NCI-H226 (cell line): ENCODE results near the gene ZNRF4.
"Not testable (repeated sequence)": the region's sequence is repeated elsewhere in the genome, so short reads cannot be mapped to it uniquely, and the experiment has no call there.

ENCODE experiments used
- DNase-seq: peaks from one replicate; pipeline ENCODE4 v3.0.0-alpha.2; 2015

Gene ZNRF4, protein sequence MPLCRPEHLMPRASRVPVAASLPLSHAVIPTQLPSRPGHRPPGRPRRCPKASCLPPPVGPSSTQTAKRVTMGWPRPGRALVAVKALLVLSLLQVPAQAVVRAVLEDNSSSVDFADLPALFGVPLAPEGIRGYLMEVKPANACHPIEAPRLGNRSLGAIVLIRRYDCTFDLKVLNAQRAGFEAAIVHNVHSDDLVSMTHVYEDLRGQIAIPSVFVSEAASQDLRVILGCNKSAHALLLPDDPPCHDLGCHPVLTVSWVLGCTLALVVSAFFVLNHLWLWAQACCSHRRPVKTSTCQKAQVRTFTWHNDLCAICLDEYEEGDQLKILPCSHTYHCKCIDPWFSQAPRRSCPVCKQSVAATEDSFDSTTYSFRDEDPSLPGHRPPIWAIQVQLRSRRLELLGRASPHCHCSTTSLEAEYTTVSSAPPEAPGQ

DNA sequence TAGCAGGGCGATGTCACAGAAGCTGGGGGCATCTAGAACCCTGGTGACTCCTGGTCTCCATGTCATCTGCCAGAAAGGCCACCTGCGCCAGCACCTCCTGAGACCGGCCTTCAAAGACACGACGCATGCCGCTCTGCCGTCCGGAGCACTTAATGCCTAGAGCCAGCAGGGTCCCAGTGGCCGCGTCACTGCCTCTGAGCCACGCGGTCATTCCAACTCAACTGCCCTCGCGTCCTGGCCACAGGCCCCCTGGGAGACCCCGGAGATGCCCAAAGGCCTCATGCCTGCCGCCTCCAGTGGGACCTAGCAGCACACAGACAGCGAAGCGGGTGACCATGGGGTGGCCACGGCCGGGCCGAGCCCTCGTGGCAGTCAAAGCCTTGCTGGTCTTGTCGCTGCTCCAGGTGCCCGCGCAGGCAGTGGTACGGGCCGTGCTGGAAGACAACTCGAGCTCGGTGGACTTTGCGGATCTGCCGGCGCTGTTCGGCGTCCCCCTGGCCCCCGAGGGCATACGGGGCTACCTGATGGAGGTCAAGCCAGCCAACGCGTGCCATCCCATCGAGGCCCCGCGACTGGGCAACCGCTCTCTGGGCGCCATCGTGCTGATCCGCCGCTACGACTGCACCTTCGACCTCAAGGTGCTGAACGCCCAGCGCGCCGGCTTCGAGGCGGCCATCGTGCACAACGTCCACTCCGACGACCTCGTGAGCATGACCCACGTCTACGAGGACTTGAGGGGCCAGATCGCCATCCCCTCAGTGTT is at the start of gene ZNRF4:
Gene ZNRF4 (plus strand): TSS at position 51 of the 763 bp plus-strand sequence. CDS start 75 bp downstream, at position 126.
- no peak for DNase-seq

DNA sequence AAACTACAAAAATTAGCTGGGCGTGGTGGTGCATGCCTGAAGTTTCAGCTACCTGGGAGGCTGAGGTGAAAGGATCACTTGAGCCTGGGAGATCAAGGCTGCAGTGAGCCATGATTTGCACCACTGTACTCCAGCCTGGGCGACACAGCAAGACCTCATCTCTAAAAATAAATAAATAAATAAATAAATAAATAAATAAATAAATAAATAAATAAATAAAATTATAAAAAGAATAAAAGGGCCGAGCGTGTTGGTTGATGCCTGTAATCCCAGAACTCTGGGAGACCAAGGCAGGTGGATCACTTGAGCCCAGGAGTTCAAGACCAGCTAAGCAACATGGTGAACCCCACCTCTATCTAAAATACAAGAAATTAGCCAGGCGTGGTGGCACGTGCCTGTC is 49.0 kb upstream of the ZNRF4 start:
- DNase-seq = not testable (repeated sequence)

DNA sequence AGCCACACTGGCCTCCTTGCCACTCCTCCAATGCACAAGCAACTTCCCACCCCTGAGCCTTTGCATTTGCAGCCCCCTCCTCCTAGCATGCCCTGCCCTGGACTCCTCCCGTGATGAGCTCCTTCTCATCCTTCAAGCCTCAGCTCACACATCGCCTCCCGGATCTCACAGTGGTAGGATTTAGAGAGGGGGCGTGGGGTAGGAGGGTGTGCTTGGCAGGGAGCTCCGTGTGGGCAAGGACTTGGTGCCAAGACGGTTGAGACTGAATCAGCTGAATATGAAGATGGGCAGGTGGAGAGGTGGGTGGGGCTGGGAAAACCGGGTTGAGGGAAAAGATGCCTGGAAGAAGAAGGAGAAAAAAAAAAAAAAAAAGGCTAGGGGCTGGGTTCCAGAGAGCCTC is 48.4 kb upstream of the ZNRF4 start:
- DNase-seq = no peak

DNA sequence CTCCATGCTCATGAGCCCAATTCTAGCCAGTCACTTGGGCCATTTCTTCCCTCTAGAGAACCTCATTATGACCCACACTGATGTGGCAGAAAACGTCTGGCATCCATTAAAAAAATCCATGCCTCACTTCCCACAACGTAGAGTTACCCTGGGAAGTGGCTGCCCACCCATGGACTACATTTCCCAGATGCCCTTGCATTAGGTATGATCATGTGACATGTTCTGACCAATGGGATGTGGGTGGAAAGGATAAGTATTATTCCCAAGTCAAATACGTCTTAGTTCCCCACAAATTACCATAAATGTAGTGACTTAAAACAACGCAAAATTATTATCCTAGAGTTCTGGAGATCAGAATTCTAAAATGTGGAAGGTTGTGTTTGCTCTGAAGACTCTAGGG is 47.9 kb upstream of the ZNRF4 start:
- DNase-seq = peak; percentile 10

DNA sequence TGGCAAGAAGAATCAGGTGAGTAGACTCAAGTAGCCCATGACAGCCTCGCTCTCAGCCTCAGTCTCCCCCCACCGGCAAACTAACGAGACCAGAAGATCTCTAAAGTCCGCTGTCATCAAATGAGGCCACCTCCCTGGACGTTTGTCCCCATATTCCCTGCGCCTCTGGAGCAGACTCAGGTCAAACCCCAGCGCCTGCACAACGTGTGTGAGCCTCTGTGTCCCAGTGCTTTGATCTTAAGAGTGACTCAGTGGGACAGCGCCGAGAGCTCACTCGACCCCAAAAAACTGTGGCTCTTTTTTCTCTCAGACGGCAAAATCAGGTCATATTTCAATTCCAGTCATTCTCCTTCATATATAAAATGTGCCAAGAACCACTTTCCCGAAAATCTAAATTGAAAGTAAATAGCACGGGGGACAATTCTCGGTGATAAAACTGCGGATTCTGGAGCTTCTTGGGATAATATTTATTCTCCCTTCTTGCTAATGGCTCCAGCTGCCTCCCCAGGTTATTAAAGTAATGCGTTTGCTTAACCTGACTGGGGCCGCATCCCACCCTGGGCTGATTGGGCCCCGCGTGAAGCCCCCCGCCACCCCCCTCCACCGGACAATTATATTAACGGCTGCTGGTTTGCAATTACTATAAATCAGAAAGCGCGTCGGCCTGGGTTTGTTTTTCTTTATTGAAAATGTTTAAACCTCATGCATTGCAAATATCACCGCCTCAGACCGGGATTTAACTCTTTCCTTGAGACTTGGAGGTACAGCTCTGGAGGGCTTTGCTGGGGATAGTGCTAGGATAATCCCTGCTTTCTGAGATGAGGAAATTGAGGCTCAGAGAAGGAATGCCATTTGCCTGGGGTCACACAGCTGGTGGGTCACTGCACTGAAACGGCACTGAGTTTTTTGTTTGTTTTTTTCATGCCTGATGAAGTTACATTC is 37.5 kb upstream of the ZNRF4 start:
- DNase-seq = no peak

DNA sequence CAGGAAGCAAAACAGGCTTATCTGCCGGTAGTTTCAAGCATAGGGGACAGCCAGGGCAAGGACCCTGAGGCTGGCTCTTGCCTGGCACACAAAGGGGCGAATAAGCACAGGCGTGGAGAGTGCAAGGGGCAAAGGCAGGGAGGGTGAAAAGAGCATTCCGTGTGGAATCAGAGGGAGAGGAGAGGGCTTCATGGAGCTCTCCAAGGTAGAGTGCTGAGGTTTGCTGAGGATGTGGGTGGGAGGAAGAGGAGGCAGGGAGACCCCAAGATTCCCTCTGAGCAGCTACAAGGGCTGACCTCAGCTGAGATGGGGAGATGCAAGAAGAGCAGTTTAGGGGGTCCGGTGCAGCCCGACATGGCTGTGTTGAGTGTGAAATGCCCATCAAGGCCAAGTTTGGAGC is 36.5 kb upstream of the ZNRF4 start:
- DNase-seq = no peak

DNA sequence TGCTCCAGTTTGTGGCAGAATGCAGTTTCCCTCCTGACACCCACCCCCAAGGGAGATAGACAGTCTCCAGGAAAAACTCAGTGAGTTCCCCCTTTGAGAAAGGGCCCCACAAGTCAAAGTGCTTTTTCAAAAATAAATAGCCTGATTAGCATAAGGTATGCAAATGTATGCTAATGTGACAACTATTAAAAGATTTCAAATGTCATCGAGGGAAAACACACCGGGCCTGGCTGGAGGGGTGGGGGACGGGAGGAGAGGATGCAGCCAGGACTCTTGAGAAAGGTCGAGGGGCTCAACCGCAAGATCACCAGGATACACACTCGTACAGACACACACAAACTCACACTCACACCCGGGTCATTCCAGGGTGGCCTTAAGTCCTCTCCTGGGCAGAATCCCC is 34.3 kb upstream of the ZNRF4 start:
- no peak for DNase-seq

DNA sequence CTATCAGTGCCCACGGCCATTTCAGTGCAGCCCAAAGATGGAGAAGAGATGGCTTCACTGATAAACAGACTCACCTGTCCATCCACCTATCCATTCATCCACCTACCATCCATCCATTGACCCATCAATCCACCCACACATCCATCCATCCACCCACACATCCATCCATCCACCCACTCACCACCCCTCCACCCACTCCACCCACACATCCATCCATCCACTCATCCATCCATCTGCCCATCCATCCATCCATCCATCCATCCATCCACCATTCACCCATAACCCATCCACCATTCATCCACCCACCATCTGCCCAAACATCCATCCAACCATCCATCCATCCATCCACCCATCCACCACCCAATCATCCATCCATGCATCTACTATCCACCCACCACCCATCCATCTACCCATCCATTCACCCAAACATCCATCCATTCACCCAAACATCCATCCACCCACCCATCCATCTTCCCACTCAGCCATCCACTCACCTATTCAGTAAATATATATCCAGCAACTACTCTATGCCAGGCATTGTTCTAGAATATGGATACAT is 31.6 kb upstream of the ZNRF4 start:
- no peak for DNase-seq

DNA sequence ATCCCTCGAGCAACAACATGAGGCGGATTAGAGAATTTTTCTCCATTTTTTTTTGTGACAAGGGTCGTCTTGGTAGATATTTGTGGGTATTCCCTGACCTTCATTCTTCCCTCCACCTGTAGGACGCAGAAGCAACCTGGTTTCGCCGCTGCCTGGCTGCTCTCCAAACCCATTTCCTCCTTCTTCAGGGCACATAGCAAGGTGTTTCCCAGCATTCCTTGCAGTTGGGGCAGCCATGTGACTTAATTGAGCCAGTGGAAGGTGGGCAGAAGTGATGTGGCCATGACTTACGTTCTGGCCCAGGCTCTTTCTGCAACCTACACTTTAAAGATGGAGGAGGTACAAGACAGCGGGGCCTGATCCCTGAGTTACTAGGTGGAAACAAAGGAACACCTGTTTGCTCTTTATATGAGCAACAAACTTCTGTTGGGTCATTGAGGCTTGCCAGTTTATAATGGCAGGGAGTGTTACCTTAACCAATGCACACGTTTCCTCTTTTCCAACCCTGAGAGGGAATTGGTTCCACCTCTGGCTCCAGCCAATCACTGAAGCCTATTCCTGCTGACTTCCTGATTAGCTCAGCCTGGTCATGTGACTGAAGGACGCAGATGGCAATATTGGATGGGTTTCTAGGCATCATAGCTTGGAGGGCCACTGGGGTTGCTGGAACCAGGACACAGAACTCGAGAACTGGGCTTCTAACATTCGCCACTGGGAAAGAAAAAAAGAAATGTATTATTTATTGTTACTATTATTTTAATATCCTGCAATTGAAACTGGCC is 30.8 kb upstream of the ZNRF4 start:
- DNase-seq = no peak

DNA sequence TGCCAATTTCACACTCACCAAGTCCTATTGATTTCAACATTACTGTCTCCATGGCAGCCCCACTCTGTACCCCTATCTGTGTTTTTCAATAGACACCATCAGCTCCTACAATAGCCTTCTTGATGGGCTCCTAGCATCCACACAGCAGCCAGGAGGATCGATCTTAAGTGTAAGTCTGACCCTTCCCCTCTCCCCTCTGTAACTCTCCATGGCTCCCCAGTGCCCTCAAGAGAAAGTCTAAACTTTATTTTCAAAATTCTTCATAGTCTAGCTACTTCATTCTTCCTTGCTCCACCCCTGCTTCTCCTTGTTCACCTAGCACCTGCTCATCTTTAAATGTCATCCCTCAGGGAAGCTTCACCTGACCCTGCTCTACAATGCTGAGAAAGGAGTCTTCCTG is 30.0 kb upstream of the ZNRF4 start:
- DNase-seq = no peak

DNA sequence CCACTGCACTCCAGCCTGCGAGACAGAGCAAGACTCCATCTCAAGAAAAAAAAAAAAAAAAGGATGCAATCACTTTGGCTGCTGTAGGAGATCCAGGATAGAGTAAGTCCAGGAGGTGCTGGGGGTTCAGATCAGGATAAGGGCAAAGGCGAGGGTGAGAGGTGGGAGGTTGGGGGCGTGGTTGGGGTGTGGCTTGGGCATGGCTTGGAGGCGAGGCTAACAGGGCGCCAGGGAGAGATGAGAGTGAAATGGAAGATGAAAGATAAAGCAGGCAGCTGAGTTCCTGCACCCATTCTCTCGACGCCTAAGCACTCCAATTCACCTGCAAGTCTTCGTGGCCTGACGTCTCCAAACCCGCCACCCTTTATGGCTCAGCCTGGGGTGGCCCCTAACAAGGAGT is 25.0 kb upstream of the ZNRF4 start:
- DNase-seq = no peak

DNA sequence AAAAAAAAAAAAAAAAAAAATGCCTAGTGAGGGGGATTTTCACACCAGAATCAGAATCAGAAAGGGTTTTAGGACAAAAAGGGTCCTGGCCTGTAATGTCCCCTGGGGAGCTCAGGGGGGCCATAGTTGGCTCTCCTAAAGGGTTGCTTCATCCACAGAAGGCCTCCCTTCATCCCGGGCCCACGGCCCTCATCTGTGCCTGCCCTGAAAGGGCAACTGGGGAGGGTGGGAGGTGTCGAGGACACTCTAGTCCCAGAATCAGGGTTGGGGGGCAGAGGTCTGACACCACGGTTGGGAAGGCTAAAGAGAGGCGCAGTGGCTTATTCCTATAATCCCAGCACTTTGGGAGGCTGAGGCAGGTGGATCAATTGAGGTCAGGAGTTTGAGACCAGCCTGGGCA is 22.5 kb upstream of the ZNRF4 start:
- DNase-seq = no peak

DNA sequence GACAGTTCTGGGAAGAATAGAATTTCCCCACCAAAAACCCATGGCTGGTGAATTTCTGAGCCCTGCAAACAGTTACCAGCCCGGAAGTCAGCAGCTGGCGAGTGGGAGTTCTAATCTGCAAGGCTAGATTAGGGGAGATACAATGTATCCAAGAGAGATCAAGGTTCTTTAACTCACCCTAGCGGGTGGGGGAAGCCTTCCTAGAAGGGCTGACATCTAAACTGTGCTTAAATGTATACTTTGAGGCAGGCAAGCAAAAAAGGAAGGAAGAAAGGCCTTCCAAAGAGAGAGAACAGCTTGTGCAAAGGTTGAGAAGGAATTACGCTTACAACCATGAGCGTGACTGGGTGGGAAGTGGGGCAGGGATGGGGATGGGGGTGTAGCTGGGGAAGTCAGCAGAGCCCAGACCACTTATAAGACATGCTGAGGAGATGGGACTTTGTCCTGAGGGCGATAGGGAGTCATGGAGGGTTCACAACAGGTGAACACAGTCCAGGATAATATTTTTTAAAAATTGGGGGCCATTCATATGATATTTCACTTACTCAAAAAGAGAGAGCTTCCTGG is 20.8 kb upstream of the ZNRF4 start:
- DNase-seq = peak; percentile 44

DNA sequence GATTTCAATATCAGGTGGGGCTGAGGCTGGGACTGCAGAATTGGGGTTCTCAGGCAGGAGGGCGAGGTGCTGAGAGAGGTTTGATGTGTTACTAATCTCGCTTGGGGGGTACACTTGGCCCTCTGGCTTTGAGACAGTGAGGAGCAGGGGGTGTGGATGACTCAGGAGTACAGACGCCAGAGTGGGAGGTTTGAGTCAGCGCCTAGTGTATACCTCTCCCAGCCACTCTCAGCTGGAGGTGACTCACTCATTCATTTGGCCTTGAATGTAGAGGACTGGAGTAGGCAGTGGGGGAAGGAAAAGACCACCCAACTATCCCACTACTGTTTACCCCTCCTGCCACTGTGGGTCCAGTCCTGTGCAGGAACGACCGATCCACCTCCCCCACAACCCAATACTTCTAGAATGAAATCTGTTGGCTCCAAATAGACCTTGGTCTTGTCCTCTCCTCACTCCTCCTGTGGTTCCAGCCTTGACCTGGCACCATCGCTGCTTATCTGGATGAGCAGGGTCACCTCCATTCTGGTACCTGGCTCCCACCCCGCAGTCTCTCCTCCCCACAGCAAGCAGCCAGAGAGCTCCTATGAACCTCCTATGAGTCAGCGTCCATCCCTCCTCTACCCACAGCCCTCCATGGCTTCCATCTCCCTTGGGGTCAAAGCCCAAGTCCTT is 20.1 kb upstream of the ZNRF4 start:
- peak; percentile 97 for DNase-seq

DNA sequence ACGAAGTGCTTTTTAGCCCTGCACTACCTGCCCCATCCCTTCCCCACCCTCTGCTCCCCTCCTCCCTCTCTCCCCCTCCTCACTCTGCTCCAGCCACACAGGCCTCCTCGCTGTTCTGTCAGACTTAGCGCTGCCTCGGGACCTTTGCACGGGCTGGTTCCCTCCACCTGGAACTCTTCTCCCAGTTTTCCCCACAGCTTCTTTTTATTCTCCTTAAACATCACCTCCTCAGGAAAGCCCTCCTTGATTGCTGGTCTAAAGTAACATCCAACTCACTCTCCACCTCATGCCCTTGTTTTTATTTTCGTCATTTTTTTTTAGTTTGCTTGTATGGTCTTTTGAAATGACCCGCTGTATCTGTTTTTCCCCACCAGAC is 19.6 kb upstream of the ZNRF4 start:
- no peak for DNase-seq

DNA sequence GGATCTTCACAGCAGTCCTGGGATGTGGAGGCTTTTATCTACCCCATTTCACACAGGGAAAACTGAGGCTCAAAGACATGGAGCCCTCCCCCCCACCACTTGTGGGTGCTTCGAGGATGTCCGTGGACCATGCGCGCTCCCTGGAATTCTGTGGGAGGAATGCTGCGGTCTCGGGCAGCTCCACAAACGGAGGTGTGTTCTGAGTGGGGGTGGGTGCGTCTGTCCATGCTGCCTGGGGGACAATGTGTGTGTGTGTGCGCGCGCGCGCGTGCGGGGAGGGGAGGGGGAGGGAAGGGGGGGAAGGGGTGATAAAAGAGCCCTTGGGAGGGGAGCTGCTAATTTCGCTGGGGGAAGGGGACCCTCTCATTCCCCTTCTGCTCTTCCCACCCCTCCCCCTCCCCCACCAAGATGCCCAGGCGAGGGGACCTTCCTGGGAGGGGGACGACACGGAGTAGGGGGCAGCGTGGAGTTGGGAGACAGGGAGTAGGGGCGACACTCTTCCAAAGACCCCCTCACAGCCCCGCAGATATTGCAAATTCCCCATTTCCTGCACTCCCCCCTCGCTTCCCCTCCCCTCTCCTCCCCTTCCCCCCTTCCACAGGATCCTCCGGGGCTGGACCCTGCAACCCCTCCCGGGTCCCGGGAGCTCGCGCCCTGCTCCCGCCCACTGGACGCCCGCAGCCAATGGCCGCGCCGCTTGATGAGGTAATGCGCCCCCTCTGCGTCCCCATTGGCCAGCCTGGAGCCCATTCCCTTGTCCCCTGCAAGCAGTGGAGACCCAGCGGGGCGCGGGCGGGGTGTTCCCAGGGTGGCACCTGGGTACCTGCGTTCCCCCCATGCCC is 18.9 kb upstream of the ZNRF4 start:
- DNase-seq = peak; percentile 92

DNA sequence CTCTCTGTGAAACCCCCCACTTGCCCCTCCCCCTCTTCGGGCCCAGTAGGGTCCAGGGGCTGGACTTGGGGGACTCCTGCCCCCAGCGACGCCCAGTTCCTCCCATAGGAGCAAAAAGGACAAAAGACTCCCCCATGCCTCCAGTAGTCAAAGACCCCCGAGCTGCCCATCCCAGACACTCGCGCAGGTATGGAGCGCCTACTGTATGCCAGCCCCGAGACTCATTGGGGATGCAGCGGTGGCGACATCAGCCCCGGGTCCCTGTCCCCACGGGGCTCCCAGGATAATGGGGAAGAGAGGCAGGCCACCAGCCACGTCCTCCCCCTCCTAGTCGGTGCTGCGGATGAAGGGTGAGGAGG is 18.3 kb upstream of the ZNRF4 start:
- no peak for DNase-seq

DNA sequence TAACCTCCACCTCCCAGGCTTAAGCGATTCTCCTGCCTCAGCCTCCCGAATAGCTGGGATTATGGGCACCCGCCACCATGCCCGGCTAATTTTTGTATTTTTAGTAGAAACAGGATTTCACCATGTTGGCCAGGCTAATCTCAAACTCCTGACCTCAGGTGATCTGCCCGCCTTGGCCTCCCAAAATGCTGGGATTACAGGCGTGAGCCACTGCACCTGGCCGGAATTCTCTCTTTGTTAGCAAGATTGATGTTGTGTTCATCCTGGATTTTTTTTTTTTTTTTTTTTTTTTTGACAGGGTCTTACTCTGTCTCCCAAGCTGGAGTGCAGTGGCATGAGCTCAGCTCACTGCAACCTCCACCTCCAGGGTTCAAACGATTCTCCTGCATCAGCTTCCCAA is 16.5 kb upstream of the ZNRF4 start:
- DNase-seq = not testable (repeated sequence)

DNA sequence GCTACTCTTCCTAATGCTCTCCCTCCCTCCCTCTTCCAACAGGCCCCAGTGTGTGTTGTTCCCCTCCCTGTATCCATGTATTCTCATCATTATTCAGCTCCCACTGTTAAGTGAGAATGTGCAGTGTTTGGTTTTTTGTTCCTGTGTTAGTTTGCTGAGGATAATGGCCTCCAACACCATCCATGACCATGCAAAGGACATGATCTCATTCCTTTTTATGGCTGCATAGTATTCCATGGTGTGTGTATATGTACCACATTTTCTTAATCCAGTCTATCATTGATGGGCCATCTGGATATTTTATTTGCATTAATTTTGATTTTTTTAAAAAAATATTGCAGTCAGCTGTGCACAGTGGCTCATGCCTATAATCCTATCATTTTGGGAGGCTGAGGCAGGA is 15.8 kb upstream of the ZNRF4 start:
- DNase-seq = no peak

DNA sequence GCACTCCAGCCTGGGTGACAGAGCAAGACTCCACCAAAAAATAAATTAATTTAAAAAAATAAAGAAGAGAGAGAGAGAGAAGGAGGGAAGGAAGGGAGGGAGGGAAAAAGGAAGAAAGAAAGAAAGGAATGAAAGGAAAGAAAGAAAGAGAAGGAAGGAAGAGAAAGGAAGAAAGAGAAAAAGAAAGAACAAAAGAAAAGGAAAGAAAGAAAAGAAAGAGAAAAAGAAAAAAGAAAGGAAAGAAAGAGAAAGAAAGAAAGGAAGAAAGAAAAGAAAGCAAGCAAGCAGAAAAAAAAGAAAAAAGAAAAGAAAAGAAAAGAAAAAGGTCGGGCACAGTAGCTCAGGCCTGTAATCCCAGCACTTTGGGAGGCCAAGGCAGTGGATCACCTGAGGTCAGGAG is 14.9 kb upstream of the ZNRF4 start:
- no peak for DNase-seq
